HEK293T (cell line): ENCODE results near the gene SHISA9.

Source experiments
- CTCF ChIA-PET: fragments of 350-600 bp; formaldehyde crosslinking; extraction: SDS; loops from one replicate; lab custom pipeline; 2021; ENCODE audit warnings: antibody characterized with exemption, inconsistent platforms; lab: Yijun Ruan, JAX
- POLR2A ChIA-PET: fragments of 350-600 bp; formaldehyde crosslinking; extraction: SDS; loops from one replicate; lab custom pipeline; 2020; ENCODE audit warnings: antibody characterized with exemption, inconsistent platforms; lab: Yijun Ruan, JAX
- DNase-seq: peaks from one replicate; pipeline ENCODE4 v3.0.0; 2012; ENCODE audit warnings: mixed read lengths; ENCODE audit errors: extremely low spot score
- ARNT ChIP-seq: fragments of 450-650 bp; IDR thresholded peaks from 2 replicates; pipeline ENCODE4 v1.6.1; 2017; ENCODE audit warnings: mild to moderate bottlenecking
- BHLHE40 ChIP-seq: fragments of 450-650 bp; IDR thresholded peaks from 2 replicates; pipeline ENCODE4 v1.6.1; 2016; ENCODE audit warnings: mild to moderate bottlenecking, moderate library complexity, borderline replicate concordance
- CTBP1 ChIP-seq: fragments of 450-650 bp; IDR thresholded peaks from 2 replicates; pipeline ENCODE4 v1.6.1; 2016; ENCODE audit warnings: borderline replicate concordance
- ELF4 ChIP-seq: fragments of 450-650 bp; IDR thresholded peaks from 2 replicates; pipeline ENCODE4 v1.6.1; 2017; ENCODE audit warnings: antibody characterized with exemption
- FOXA1 ChIP-seq: fragments of 450-650 bp; IDR thresholded peaks from 2 replicates; pipeline ENCODE4 v1.6.1; 2016; ENCODE audit warnings: mild to moderate bottlenecking
- FOXK2 ChIP-seq: fragments of 450-650 bp; IDR thresholded peaks from 2 replicates; pipeline ENCODE4 v1.6.1; 2016; ENCODE audit warnings: mild to moderate bottlenecking
- FOXM1 ChIP-seq: fragments of 450-650 bp; IDR thresholded peaks from 2 replicates; pipeline ENCODE4 v1.6.1; 2017; ENCODE audit warnings: mild to moderate bottlenecking, borderline replicate concordance
- HDGF ChIP-seq: fragments of 450-650 bp; IDR thresholded peaks from 2 replicates; pipeline ENCODE4 v1.6.1; 2017; ENCODE audit warnings: antibody characterized with exemption, borderline replicate concordance
- L3MBTL2 ChIP-seq: fragments of 450-650 bp; conservative IDR thresholded peaks from 2 replicates; pipeline ENCODE4 v1.6.1; 2016; ENCODE audit warnings: mild to moderate bottlenecking
- LEF1 ChIP-seq: fragments of 450-650 bp; IDR thresholded peaks from 2 replicates; pipeline ENCODE4 v1.6.1; 2017; ENCODE audit warnings: mild to moderate bottlenecking, borderline replicate concordance
- NFRKB ChIP-seq: fragments of 450-650 bp; IDR thresholded peaks from 2 replicates; pipeline ENCODE4 v1.6.1; 2016; ENCODE audit warnings: mild to moderate bottlenecking, moderate library complexity
- PKNOX1 ChIP-seq: fragments of 450-650 bp; IDR thresholded peaks from 2 replicates; pipeline ENCODE4 v1.6.1; 2016
- SP1 ChIP-seq: fragments of 450-650 bp; IDR thresholded peaks from 2 replicates; pipeline ENCODE4 v1.6.1; 2017
- SUZ12 ChIP-seq: fragments of 450-650 bp; IDR thresholded peaks from 2 replicates; pipeline ENCODE4 v1.6.1; 2016; ENCODE audit warnings: mild to moderate bottlenecking
- TARDBP ChIP-seq: fragments of 450-650 bp; IDR thresholded peaks from 2 replicates; pipeline ENCODE4 v1.6.1; 2016
- ZNF384 ChIP-seq: fragments of 450-650 bp; IDR thresholded peaks from 2 replicates; pipeline ENCODE4 v1.6.1; 2016

The SHISA9 gene

GRCh38 chr16:12936391-12936790 lies 35.0 kb downstream of the SHISA9 start:
- ChIA-PET POLR2A (no interaction called here), CTCF (no interaction called here)
- TF ChIP-seq SUZ12: no peak
- TF ChIP-seq TARDBP: no peak
- no peak for TF ChIP-seq PKNOX1
- TF ChIP-seq FOXA1: no peak
- no peak for TF ChIP-seq ARNT
- TF ChIP-seq HDGF: no peak
- no peak for TF ChIP-seq CTBP1
- TF ChIP-seq ELF4: no peak
- no peak for TF ChIP-seq BHLHE40
- TF ChIP-seq FOXM1: no peak
- no peak for TF ChIP-seq FOXK2
- TF ChIP-seq LEF1: no peak
- TF ChIP-seq SP1: no peak
- TF ChIP-seq NFRKB: no peak
- no peak for TF ChIP-seq ZNF384
- TF ChIP-seq L3MBTL2: no peak
- no peak for DNase-seq

GRCh38 chr16:12941896-12942295 lies 40.5 kb downstream of the SHISA9 start:
- ChIA-PET CTCF (no interaction called here), POLR2A (no interaction called here)
- TF ChIP-seq L3MBTL2 (no peak), LEF1 (no peak)
- no peak for DNase-seq

GRCh38 chr16:12942861-12943260 lies 41.5 kb downstream of the SHISA9 start:
- ChIA-PET POLR2A (no interaction called here), CTCF (no interaction called here)
- no peak for DNase-seq
- no peak for TF ChIP-seq ZNF384
- no peak for TF ChIP-seq PKNOX1
- no peak for TF ChIP-seq ARNT
- TF ChIP-seq BHLHE40: no peak
- TF ChIP-seq HDGF: no peak
- TF ChIP-seq SUZ12: no peak
- TF ChIP-seq TARDBP: no peak
- no peak for TF ChIP-seq FOXM1
- no peak for TF ChIP-seq CTBP1
- TF ChIP-seq NFRKB: no peak
- no peak for TF ChIP-seq FOXK2
- TF ChIP-seq L3MBTL2: no peak
- TF ChIP-seq FOXA1: no peak
- no peak for TF ChIP-seq ELF4

GRCh38 chr16:12944300-12944699 lies 42.9 kb downstream of the SHISA9 start:
- TF ChIP-seq PKNOX1 (no peak), NFRKB (no peak), SP1 (no peak), L3MBTL2 (no peak), ARNT (no peak), FOXK2 (no peak), LEF1 (no peak), HDGF (no peak), SUZ12 (no peak), ELF4 (no peak), FOXA1 (no peak), ZNF384 (no peak)
- ChIA-PET POLR2A (no interaction called here), CTCF (no interaction called here)
- DNase-seq: no peak

- TF ChIP-seq SP1 (no peak), FOXM1 (no peak), FOXA1 (no peak), FOXK2 (no peak), NFRKB (no peak), PKNOX1 (no peak), SUZ12 (no peak), L3MBTL2 (no peak)
- CTCF ChIA-PET: no interaction called here
- DNase-seq: no peak
- POLR2A ChIA-PET: no interaction called here
Observed at GRCh38 chr16:12951392-12951791, 50.0 kb downstream of the SHISA9 start.

GRCh38 chr16:12951976-12952375 lies 50.6 kb downstream of the SHISA9 start:
- TF ChIP-seq NFRKB (no peak), LEF1 (no peak), BHLHE40 (no peak), PKNOX1 (no peak), L3MBTL2 (no peak), SP1 (no peak), ZNF384 (no peak), HDGF (no peak), CTBP1 (no peak), FOXA1 (no peak), FOXK2 (no peak), ARNT (no peak)

More at GRCh38 chr16:12951976-12952375, 50.6 kb downstream of the SHISA9 start:
- no peak for DNase-seq
- CTCF ChIA-PET: no interaction called here
- POLR2A ChIA-PET: no interaction called here
